Measurements from ENCODE around the gene HEYL. TPM values are rescaled to one million over a fixed set of nuclear protein-coding genes. Genes with fewer than 3 reads are reported as not detected.

HEYL gene
- total RNA-seq (2021; fragmentation: NEBNext Ultra II Directional; extraction: Animal tissue kit (Norgen Biotek cat#: 25700)): not detected
- long read RNA-seq: 0 reads

GRCh38 chr1:39639305-39640130 is at the start of gene HEYL:
Gene HEYL, minus strand, starts transcription at chr1:39639643. Its CDS starts 18 bp downstream, at chr1:39639625.
- H3K36me3 Mint-ChIP-seq (ENCODE audit: low read depth): no peaks in the 10 kb centered on the region
- TF ChIP-seq, protein P1, sequence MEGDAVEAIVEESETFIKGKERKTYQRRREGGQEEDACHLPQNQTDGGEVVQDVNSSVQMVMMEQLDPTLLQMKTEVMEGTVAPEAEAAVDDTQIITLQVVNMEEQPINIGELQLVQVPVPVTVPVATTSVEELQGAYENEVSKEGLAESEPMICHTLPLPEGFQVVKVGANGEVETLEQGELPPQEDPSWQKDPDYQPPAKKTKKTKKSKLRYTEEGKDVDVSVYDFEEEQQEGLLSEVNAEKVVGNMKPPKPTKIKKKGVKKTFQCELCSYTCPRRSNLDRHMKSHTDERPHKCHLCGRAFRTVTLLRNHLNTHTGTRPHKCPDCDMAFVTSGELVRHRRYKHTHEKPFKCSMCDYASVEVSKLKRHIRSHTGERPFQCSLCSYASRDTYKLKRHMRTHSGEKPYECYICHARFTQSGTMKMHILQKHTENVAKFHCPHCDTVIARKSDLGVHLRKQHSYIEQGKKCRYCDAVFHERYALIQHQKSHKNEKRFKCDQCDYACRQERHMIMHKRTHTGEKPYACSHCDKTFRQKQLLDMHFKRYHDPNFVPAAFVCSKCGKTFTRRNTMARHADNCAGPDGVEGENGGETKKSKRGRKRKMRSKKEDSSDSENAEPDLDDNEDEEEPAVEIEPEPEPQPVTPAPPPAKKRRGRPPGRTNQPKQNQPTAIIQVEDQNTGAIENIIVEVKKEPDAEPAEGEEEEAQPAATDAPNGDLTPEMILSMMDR (IDR thresholded peaks at IDR 0.05): no peak; the same call in 1 of the 2 replicates
- no peak within 1 kb of the TSS for H3K27ac Mint-ChIP-seq
- DNase-seq: no peak
- H3K27me3 Mint-ChIP-seq (ENCODE audit: insufficient read depth): peaks cover 41% of the 10 kb centered on the region
- H3K9me3 Mint-ChIP-seq: no peaks in the 10 kb centered on the region
- H3K4me3 Mint-ChIP-seq: no peak within 1 kb of the TSS
- H3K4me1 Mint-ChIP-seq (ENCODE audit: low read depth): peaks cover 12% of the 10 kb centered on the region

DNA sequence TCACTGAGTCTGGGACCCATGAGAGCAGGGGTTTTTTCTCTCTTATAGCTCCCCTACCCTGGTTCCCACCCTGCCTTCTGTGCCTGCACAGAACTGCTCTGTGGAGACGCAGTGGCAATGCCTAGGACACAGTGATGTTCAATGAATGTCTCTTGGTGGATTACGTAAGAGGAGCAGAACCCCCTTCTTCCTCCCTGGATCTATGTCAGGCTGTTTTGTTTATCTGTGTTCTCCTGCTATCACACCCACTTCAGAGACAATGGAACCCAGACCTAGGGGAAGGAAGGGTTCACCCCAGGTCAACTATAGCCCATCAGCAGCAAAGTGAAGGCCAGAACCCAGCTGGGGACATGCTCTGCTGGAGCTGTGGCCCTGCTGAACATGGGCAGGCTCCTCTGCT is 49.8 kb upstream of the HEYL start:
- DNase-seq: no peak
- H3K27me3 Mint-ChIP-seq (ENCODE audit: insufficient read depth): peaks cover 56% of the 10 kb centered on the region
- no peaks in the 10 kb centered on the region for H3K36me3 Mint-ChIP-seq (ENCODE audit: low read depth)
- TF ChIP-seq, protein P1 (IDR thresholded peaks at IDR 0.05): no peak
- peaks cover 6% of the 10 kb centered on the region; the same call in 1 of the 2 replicates for H3K4me1 Mint-ChIP-seq (ENCODE audit: low read depth)
- no peak overlapping the region for H3K4me3 Mint-ChIP-seq
- H3K27ac Mint-ChIP-seq: no peak overlapping the region
- no peaks in the 10 kb centered on the region for H3K9me3 Mint-ChIP-seq

DNA sequence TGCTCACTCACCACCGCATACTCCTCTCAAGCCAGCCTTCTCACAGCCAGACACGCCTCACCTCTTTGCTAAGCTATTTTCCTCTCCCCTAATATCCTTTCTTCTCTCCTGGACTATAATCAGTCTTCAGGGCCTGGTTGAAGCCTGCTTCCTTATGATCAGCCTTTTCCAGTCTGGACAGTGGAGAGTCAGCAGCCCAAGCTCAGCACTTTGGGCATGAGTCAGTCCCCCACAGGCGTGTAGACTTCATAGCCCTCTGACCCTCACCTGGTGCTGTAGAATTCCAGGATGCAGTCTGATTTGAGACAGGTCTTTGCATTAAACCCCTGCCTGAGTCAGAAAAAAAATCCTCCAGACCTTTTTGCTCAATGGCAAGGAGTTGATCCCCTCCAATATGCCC is 49.3 kb upstream of the HEYL start:
- no peak for DNase-seq
- H3K4me1 Mint-ChIP-seq (ENCODE audit: low read depth): peaks cover 6% of the 10 kb centered on the region; the same call in 1 of the 2 replicates
- TF ChIP-seq, protein P1 (IDR thresholded peaks at IDR 0.05): no peak
- H3K27me3 Mint-ChIP-seq (ENCODE audit: insufficient read depth): peaks cover 53% of the 10 kb centered on the region
- no peaks in the 10 kb centered on the region for H3K36me3 Mint-ChIP-seq (ENCODE audit: low read depth)
- no peak overlapping the region for H3K4me3 Mint-ChIP-seq
- H3K27ac Mint-ChIP-seq: no peak overlapping the region
- no peaks in the 10 kb centered on the region for H3K9me3 Mint-ChIP-seq

- Mint-ChIP-seq H3K36me3 (ENCODE audit: low read depth) (no peaks in the 10 kb centered on the region), H3K27me3 (ENCODE audit: insufficient read depth) (peaks cover 53% of the 10 kb centered on the region), H3K27ac (no peak overlapping the region), H3K4me3 (no peak overlapping the region), H3K4me1 (ENCODE audit: low read depth) (peaks cover 6% of the 10 kb centered on the region; the same call in 1 of the 2 replicates), H3K9me3 (no peaks in the 10 kb centered on the region)
- no peak for DNase-seq
- TF ChIP-seq, protein P1 (IDR thresholded peaks at IDR 0.05): no peak
These were observed 47.8 kb upstream of the HEYL start for GRCh38 chr1:39687243-39687642.

GRCh38 chr1:39685071-39685470 is 45.6 kb upstream of the HEYL start:
- Mint-ChIP-seq H3K27ac (no peak overlapping the region), H3K4me3 (no peak overlapping the region), H3K27me3 (ENCODE audit: insufficient read depth) (peaks cover 61% of the 10 kb centered on the region), H3K36me3 (ENCODE audit: low read depth) (no peaks in the 10 kb centered on the region), H3K4me1 (ENCODE audit: low read depth) (peaks cover 11% of the 10 kb centered on the region; the same call in 1 of the 2 replicates), H3K9me3 (no peaks in the 10 kb centered on the region)
- TF ChIP-seq, protein P1 (IDR thresholded peaks at IDR 0.05): no peak
- no peak for DNase-seq

Measured in HFFc6 (cell line).